GDM1 (cell line): ENCODE measurements around the gene BIRC7.

ENCODE experiments used
- DNase-seq: peaks from one replicate; lab custom pipeline; 2025; lab: John Stamatoyannopoulos, UW

The BIRC7 gene

DNA sequence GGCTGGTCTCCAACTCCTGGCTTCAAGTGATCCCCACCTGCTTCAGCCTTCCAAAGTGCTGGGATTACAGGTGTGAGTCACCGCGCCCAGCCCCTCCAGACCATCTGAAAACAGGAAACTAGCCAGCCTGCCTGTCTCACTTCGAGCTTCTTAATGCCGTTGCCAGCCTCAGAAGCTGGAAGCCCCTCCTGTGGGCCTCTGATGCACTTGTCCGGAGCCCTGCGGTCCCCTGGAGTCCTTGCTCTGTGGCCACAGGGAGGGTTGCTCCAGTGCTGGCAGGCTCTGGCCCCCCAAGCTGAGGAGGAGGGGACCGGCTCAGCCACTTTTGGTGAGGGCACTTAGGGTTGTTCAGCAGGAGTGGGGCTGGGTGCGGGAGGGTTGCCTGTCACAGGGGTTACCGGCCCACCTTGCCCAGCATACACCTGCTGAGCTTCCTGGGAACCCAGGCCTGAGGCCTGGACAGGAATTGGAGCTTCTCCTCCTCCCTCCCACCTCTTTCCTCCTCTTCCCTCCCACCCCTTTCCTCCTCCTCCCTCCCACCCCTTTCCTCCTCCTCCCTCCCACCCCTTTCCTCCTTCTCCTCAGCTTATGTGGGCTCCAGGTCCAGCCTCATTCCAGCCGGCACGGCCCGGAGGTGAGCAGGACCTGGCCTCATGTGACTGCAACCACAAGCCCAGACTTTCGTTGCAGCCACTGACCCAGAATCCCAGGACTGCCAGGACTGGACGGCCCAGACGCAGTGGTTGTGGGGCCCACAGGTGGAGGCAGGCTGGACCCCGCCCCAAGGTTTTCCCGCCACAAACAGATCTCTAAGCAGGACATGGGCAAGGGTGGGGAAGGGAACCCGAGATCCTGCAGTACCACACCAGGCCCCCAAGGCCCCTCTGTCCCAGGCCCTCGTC lies 9.4 kb upstream of the BIRC7 start:
- DNase-seq, result no peak

GRCh38 chr20:63227260-63227659 lies 8.4 kb upstream of the BIRC7 start:
- no peak for DNase-seq

GRCh38 chr20:63228806-63229205 lies 6.9 kb upstream of the BIRC7 start:
- no peak for DNase-seq

DNA sequence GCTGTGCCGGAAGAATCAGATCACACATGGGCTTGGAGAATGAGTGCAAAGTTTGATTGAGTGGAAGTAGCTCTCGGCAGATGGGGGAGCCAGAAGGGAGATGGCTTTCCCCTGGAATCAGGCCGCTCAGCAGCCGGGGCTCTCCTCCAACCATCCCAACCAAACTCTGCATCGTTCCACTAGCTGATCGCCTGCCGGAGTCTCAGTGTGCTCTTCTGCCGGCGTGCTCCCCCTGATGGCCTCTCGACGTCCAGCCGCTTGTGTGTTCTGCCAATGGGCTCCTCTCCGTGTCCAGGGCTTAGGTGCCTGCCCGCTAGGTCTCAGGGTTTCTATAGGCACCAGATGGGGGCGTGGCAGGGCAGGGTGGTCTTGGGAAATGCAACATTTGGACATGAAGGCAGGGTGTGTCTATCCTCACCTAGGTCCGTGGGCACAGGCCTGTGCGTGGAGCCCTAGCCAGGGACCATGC lies 4.9 kb upstream of the BIRC7 start:
- DNase-seq, result no peak

- no peak for DNase-seq
Measured at GRCh38 chr20:63232235-63233060, 3.3 kb upstream of the BIRC7 start.

DNA sequence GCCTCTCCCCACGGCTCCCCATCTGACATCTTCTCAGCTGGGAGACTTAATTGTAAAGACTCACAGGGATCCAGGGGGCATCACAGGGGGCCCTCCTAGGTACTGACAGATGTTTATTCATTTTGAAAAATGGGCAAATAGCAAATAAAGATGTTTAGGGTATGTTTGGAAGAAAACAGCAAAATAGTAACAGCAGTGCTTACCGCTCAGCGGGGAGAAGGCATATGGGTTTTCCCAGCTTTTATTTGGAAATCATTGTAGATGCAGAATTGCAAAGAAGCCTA lies 2.7 kb upstream of the BIRC7 start:
- no peak for DNase-seq

- DNase-seq, result no peak
Measured at GRCh38 chr20:63233924-63234323, 1.8 kb upstream of the BIRC7 start.

DNA sequence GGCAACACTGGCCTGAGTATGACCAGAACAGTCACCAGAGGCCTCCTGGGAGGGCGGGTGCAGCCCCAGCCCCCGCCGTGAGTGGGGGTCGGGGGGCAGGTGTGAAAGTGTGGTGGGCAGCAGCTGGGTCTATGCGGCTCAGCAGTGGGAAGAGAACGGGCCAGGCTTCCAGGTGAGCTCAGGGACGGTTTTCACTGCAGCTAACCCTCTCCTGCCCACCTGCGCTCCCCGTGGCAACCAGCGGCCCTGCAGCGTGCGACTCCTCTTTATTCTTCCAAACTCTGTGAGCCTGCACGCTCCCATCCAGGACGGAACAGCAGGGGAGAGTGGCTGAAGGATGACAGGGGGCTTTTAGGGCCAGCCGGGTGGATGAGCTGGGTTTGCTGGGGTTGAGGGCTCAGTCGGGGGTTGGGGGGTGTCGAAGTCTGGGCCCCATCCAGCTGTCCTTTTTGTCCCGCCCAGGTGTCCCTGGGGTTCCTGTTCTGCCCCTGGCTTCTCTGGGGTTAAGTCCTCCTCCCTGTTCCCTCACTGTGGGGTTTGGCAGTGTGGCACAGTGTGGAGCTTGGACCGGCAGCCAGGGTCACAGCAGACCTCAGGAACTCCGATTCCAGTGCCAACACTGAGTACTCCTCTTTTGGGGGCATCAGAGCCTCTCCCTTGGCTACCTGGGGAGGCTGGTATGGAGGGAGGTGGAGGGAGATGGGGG lies 859 bp upstream of the BIRC7 start:
- DNase-seq, result no peak

GRCh38 chr20:63236116-63236837 lies 572 bp downstream of the BIRC7 start:
- DNase-seq, result no peak

DNA sequence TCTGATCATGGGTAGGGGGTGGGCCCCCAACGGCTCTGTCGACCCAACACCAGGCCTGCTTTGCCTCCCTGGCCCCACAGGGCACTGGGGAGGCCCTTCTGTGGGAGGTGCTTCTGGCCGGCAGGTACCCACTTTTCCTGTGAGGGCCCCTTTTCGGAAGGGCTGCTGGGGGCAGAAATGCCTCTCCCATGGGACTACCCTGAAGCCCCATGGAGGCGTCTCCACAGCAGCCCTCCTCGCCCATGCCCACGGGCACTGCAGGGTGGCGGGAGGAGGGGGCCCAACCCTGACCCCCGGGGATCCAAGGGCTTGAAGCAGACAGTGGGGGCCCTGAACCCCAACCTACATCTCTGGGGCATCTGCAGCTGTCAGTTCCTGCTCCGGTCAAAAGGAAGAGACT lies 2.3 kb downstream of the BIRC7 start:
- DNase-seq, result no peak

- no peak for DNase-seq
Measured at GRCh38 chr20:63238514-63239125, 2.9 kb downstream of the BIRC7 start.

- DNase-seq, result no peak
Measured at GRCh38 chr20:63239431-63239830, 3.7 kb downstream of the BIRC7 start.

DNA sequence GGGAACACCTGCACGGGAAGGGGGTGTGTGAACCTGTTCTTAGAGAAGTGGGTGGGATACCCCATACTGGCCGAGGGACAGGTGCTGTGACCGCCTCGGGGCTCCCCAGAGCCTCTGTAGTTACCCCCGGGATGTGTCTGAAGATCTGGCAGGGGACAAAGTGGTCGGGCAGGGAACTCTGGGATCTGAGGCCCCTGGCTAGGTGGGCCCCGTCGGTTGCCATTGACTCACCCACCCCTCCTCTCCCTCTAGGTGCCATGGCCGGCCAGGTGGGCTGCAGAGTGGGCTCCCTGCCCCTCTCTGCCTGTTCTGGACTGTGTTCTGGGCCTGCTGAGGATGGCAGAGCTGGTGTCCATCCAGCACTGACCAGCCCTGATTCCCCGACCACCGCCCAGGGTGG lies 4.3 kb downstream of the BIRC7 start:
- DNase-seq, result no peak

- no peak for DNase-seq
Measured at GRCh38 chr20:63241272-63241671, 5.6 kb downstream of the BIRC7 start.

DNA sequence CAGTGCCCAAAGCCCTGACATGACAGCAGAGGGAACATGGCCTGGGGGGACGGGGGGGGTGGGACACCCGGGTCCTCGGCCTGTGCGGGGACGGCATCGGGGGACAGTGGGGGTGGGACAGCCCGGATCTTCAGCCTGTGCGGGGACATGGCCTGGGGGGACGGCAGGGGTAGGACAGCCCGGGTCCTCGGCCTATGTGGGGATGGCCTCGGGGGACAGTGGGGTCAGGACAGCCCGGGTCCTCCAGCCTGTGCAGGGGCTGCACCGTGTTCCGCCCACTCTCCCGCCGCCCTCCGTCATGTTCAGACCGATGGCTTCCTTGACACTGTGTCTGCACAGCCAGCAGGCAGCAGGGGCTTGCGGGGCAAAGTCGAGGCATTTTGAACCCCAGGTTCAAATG lies 7.0 kb downstream of the BIRC7 start:
- no peak for DNase-seq

DNA sequence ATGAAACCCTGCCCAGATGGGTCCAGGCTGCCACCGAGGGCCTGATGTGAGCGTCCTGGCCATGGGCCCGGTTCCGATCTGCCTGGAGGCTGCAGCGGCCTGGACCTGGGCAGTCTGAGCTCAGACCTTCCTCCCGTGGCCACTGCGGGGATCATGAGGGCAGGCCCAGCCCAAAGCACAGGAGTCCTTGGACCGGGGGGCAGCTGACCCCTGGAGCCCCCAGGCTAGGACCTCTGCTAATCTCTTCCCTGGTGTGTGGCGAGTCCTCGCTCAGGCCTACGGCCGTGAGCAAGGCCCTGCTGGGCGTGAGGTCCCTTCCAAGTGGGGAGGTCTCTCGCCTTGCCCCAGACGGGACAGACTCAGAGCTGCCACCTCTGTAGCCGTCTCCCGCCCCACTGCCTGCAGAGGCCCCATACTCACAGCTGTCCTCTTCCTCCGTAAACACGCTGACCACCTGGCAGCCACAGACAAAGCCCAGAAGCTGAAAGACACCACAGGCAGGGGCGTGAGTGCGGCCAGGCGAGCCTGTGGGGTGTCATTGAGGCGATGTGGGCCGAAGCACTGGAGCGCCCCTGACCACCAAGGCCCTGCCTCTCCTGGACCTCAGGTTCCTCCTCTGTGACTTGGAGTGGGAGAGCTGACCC lies 8.0 kb downstream of the BIRC7 start:
- DNase-seq, result no peak

DNA sequence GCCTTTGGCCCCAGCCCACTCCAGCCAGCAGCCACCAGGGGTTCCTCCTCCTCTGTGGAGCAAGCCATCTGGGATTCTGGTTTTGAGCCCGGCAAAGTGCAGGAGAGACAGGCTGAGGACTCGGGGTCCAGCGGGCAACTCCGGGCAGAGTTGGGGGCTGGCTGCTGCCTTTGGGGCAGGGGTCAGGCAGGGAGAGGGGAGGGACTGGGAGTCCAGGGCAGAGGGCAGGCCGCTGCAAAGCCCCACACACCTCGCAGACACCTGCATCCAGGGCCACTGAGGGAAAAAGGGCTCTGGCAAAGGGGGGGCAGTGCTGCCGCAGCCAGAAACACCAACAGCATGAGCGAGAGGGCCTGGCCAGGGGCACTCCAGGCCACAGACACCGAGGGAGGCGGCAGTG lies 8.8 kb downstream of the BIRC7 start:
- no peak for DNase-seq

DNA sequence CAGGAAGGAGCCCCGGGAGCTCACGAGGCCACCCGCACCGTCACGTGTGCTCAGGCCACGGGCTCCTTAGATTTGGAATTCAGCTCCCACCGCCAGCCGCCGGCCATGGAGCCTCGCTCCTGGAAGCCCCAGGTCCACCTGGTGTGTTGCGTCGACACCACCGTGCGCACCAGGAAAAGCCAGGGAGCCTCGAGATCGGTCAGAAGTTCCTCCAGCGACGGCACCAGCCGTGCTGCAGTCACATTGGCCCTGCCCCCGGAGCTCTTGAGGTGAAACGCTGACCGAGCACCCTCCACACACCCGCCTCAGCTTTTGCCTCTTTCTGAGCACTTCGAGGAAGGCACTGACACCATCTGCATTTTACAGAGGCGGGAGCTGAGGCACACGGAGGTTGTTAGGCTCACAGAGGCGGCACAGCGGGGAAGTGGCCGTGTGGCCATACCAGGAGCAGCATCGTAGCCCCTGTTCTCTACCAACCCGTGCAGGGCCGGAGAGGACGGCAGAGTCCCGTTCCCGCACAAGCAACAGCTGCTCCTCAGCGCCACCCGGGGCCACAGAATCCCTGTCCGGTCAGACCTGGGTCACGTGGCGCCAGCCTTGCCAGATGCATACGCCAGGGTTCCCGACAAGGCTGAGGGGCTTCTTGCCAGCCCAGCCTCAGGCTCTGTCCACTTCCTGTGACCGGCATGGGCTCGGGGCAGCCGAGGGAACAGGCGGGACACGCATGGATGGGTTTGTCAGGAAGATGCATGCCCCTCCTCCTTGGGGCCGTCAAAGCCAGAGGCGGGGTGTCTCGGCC lies 11.0 kb downstream of the BIRC7 start:
- no peak for DNase-seq

- DNase-seq, result no peak
Measured at GRCh38 chr20:63247671-63248228, 12.0 kb downstream of the BIRC7 start.
